Neural crest cell (in vitro differentiated cells): ENCODE measurements around the gene LORICRIN. TPM values are rescaled to one million over a fixed set of nuclear protein-coding genes. Genes with fewer than 3 reads are reported as not detected.

Source experiments
- DNase-seq: peaks from one replicate; pipeline ENCODE4 v3.0.0; 2021; ENCODE audit warnings: low read depth, mixed read lengths, low spot score
- H3K27ac Mint-ChIP-seq: one replicate; pipeline ENCODE4 v1.8.0; 2021; ENCODE audit warnings: mild to moderate bottlenecking, mixed read lengths; ENCODE audit not compliant: unreplicated experiment
- H3K27me3 Mint-ChIP-seq: 2 replicates; pipeline ENCODE4 v1.8.0; 2021; ENCODE audit warnings: low read depth, mild to moderate bottlenecking, mixed read lengths
- H3K36me3 Mint-ChIP-seq: 2 replicates; pipeline ENCODE4 v1.8.0; 2021; ENCODE audit warnings: low read depth, mild to moderate bottlenecking, mixed read lengths
- H3K4me1 Mint-ChIP-seq: 2 replicates; pipeline ENCODE4 v1.8.0; 2021; ENCODE audit warnings: mixed read lengths
- H3K4me3 Mint-ChIP-seq: one replicate; pipeline ENCODE4 v1.8.0; 2021; ENCODE audit warnings: mild to moderate bottlenecking, mixed read lengths
- H3K9me3 Mint-ChIP-seq: 2 replicates; pipeline ENCODE4 v1.8.0; 2021; ENCODE audit warnings: mixed read lengths
- total RNA-seq: library from RNA; stranded (reverse); gene quantifications from 2 replicates; pipeline ENCODE4 v1.2.1, GENCODE V29; 2021
- TF ChIP-seq, protein P1 (sequence below): fragments of 200-600 bp; sonication (generic); conservative IDR thresholded peaks from 2 replicates; pipeline ENCODE4 v1.5.0; 2021; ENCODE audit warnings: antibody characterized with exemption, mild to moderate bottlenecking

Gene LORICRIN
- total RNA-seq, 1 donor from 2014 or later, result not detected

GRCh38 chr1:153253076-153253475 lies 6.4 kb upstream of the LORICRIN start:
- Mint-ChIP-seq H3K27ac (no peak overlapping the region), H3K27me3 (peaks cover 60% of the 10 kb centered on the region), H3K36me3 (no peaks in the 10 kb centered on the region), H3K4me1 (no peaks in the 10 kb centered on the region), H3K4me3 (no peak overlapping the region), H3K9me3 (no peaks in the 10 kb centered on the region)
- DNase-seq, result no peak
- TF ChIP-seq, protein P1, sequence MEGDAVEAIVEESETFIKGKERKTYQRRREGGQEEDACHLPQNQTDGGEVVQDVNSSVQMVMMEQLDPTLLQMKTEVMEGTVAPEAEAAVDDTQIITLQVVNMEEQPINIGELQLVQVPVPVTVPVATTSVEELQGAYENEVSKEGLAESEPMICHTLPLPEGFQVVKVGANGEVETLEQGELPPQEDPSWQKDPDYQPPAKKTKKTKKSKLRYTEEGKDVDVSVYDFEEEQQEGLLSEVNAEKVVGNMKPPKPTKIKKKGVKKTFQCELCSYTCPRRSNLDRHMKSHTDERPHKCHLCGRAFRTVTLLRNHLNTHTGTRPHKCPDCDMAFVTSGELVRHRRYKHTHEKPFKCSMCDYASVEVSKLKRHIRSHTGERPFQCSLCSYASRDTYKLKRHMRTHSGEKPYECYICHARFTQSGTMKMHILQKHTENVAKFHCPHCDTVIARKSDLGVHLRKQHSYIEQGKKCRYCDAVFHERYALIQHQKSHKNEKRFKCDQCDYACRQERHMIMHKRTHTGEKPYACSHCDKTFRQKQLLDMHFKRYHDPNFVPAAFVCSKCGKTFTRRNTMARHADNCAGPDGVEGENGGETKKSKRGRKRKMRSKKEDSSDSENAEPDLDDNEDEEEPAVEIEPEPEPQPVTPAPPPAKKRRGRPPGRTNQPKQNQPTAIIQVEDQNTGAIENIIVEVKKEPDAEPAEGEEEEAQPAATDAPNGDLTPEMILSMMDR, result no peak

- Mint-ChIP-seq H3K4me3 (no peak overlapping the region), H3K27ac (no peak overlapping the region), H3K36me3 (no peaks in the 10 kb centered on the region), H3K4me1 (no peaks in the 10 kb centered on the region), H3K27me3 (peaks cover 59% of the 10 kb centered on the region), H3K9me3 (no peaks in the 10 kb centered on the region)
- TF ChIP-seq, protein P1, result no peak
- DNase-seq, result no peak
Observed at GRCh38 chr1:153253693-153254092, 5.8 kb upstream of the LORICRIN start.

- TF ChIP-seq, protein P1, result no peak
- no peaks in the 10 kb centered on the region for H3K36me3 Mint-ChIP-seq
- peak; percentile 39 for DNase-seq
- no peaks in the 10 kb centered on the region for H3K9me3 Mint-ChIP-seq
- H3K27ac Mint-ChIP-seq, result no peak overlapping the region
- peaks cover 80% of the 10 kb centered on the region for H3K27me3 Mint-ChIP-seq
- peaks cover 11% of the 10 kb centered on the region for H3K4me1 Mint-ChIP-seq
- H3K4me3 Mint-ChIP-seq, result peak overlapping the region; percentile 79
Observed at GRCh38 chr1:153260585-153261280, 1.2 kb downstream of the LORICRIN start.

- H3K36me3 Mint-ChIP-seq, result no peaks in the 10 kb centered on the region
- H3K4me1 Mint-ChIP-seq, result peaks cover 11% of the 10 kb centered on the region
- peak overlapping the region; percentile 79 for H3K4me3 Mint-ChIP-seq
- DNase-seq, result peak; percentile 36
- peaks cover 81% of the 10 kb centered on the region for H3K27me3 Mint-ChIP-seq
- H3K27ac Mint-ChIP-seq, result no peak overlapping the region
- H3K9me3 Mint-ChIP-seq, result no peaks in the 10 kb centered on the region
- TF ChIP-seq, protein P1, result no peak
Observed at GRCh38 chr1:153261281-153262069, 2.0 kb downstream of the LORICRIN start.

DNA sequence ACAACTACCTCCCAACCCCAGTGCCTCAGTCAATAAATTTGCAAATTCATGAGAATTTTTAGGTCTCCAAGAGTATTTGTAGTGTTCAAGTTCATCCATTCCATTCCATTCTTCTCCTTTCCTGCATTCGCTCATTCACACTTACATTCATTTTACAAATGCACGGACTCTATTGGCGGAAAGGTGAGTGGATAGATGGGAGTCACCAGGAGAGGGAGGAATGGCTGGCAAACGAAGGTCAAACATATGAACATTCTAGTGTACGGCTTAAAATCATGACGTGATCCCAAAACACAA lies 2.5 kb downstream of the LORICRIN start:
- H3K27ac Mint-ChIP-seq, result no peak overlapping the region

More for the DNA sequence above, 2.5 kb downstream of the LORICRIN start:
- TF ChIP-seq, protein P1, result no peak
- Mint-ChIP-seq H3K27me3 (peaks cover 87% of the 10 kb centered on the region), H3K9me3 (no peaks in the 10 kb centered on the region), H3K4me1 (peaks cover 11% of the 10 kb centered on the region), H3K4me3 (peak overlapping the region; percentile 79), H3K36me3 (no peaks in the 10 kb centered on the region)
- no peak for DNase-seq
